Activated naive CD4-positive, alpha-beta T cell treated with anti-CD3 and anti-CD28 coated beads for 36 hours (primary cell): ENCODE results near the gene CFAP45. TPM values are rescaled to one million over a fixed set of nuclear protein-coding genes. Genes with fewer than 3 reads are reported as not detected.

Source experiments
- CTCF ChIA-PET: fragments of 350-600 bp; sonication (Branson Sonifier 250); formaldehyde crosslinking; loops from one replicate; lab custom pipeline; 2021; ENCODE audit warnings: antibody characterized with exemption; lab: Charles Lee
- DNase-seq: peaks from one replicate; pipeline ENCODE4 v3.0.0-alpha.2; 2020
- H3K27ac Mint-ChIP-seq: one replicate; pipeline ENCODE4 v1.8.0; 2021; ENCODE audit warnings: mild to moderate bottlenecking, mixed read lengths
- H3K27me3 Mint-ChIP-seq: one replicate; pipeline ENCODE4 v1.8.0; 2021; ENCODE audit warnings: low read depth, mixed read lengths
- H3K36me3 Mint-ChIP-seq: one replicate; pipeline ENCODE4 v1.8.0; 2021; ENCODE audit warnings: low read depth, mixed read lengths
- H3K4me1 Mint-ChIP-seq: one replicate; pipeline ENCODE4 v1.8.0; 2021; ENCODE audit warnings: low read depth, mixed read lengths
- H3K4me3 Mint-ChIP-seq: one replicate; pipeline ENCODE4 v1.8.0; 2021; ENCODE audit warnings: mild to moderate bottlenecking, moderate library complexity, mixed read lengths
- H3K9me3 Mint-ChIP-seq: one replicate; pipeline ENCODE4 v1.8.0; 2021; ENCODE audit warnings: mixed read lengths
- intact Hi-C: fragments of 100-400 bp; cut with micrococcal nuclease; formaldehyde crosslinking; loops from one replicate; pipeline ENCODE4 v1.15.1; 2023
- total RNA-seq, 2 experiments: library from RNA; stranded (reverse); gene quantifications; one replicate each; pipeline ENCODE4 v1.2.3, GENCODE V29; 2021

Gene CFAP45
- total RNA-seq, 2 experiments from 2014 or later: 2.1 to 2.6 TPM

DNA sequence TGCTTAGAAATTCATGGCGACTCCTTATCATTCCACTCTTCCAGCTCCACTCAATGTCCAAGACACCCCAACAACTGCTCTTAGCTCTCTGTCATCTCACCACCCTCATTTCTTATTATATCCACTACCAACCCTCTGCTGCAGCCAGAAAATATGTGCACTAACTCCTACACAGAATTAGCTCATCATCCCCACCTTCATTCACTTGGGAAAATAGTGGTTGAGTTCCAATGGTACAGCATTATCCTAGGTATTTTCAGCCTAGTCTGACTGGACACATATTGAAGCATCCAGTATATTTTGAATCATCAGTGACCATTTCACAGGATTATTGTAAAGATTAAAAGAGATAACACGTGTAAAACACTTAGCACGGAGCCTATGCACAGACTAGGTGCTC, 20.8 kb downstream of the CFAP45 start:
- H3K4me3 Mint-ChIP-seq: no peak overlapping the region
- H3K27ac Mint-ChIP-seq: no peak overlapping the region
- CTCF ChIA-PET: interaction anchor here (1.1 to 2.5 kb wide), 5 partner anchors 12 to 98 kb away, joined by 3 to 9 read pairs (median 4); partner anchors contain the start of gene DUSP23
- H3K36me3 Mint-ChIP-seq: no peaks in the 10 kb centered on the region
- no peaks in the 10 kb centered on the region for H3K4me1 Mint-ChIP-seq
- H3K27me3 Mint-ChIP-seq: no peaks in the 10 kb centered on the region
- H3K9me3 Mint-ChIP-seq: no peaks in the 10 kb centered on the region
- intact Hi-C loops: no loop called here
- DNase-seq: no peak

- Mint-ChIP-seq H3K4me1 (no peaks in the 10 kb centered on the region), H3K27ac (no peak overlapping the region), H3K9me3 (no peaks in the 10 kb centered on the region), H3K36me3 (no peaks in the 10 kb centered on the region), H3K27me3 (peaks cover 2% of the 10 kb centered on the region), H3K4me3 (no peak overlapping the region)
- intact Hi-C loops: no loop called here
- CTCF ChIA-PET: interaction anchor here (0.9 to 2.5 kb wide), 4 partner anchors 15 to 97 kb away, joined by 4 to 9 read pairs (median 5); partner anchors contain the start of gene DUSP23
- no peak for DNase-seq
Observed at GRCh38 chr1:159877695-159878444, 22.1 kb downstream of the CFAP45 start.

DNA sequence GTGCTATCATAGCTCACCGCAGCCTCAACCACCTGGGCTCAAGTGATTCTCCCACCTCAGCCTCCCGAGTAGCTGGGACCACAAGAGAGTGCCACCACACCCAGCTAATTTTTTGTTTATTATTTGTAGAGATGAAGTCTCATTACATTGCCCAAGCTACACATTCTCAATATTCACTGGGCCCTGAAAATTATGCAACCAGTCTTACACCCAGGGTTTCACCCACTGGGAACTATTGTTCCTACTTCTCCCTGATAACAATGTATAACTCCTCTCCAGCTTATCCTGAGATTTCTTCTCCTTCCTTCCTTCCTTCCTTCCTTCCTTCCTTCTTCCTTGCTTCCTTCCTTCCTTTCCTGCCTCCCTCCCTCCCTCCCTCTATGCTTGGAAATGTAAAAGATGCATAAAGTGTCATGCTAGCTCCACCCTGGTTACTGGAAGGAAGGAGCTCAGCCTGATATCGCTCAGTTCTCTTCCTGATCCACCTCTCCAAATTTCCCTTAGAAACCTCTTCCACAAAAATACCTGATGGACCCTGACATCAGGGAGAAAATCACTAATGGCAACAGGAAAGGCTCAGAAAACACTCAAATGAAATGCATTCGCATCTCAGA, 26.3 kb downstream of the CFAP45 start:
- intact Hi-C loops: no loop called here
- H3K27ac Mint-ChIP-seq: no peak overlapping the region
- H3K27me3 Mint-ChIP-seq: peaks cover 4% of the 10 kb centered on the region
- no peaks in the 10 kb centered on the region for H3K4me1 Mint-ChIP-seq
- no peak overlapping the region for H3K4me3 Mint-ChIP-seq
- no peaks in the 10 kb centered on the region for H3K9me3 Mint-ChIP-seq
- DNase-seq: no peak
- CTCF ChIA-PET: interaction anchor here (0.6 to 4.9 kb wide), 4 partner anchors 18 to 134 kb away, joined by 3 to 23 read pairs (median 4); no protein-coding TSS in a partner anchor
- H3K36me3 Mint-ChIP-seq: no peaks in the 10 kb centered on the region

GRCh38 chr1:159872891-159873290, 27.1 kb downstream of the CFAP45 start:
- Mint-ChIP-seq H3K27ac (no peak overlapping the region), H3K4me3 (no peak overlapping the region), H3K27me3 (peaks cover 4% of the 10 kb centered on the region), H3K9me3 (no peaks in the 10 kb centered on the region), H3K4me1 (no peaks in the 10 kb centered on the region), H3K36me3 (no peaks in the 10 kb centered on the region)
- intact Hi-C loops: no loop called here
- CTCF ChIA-PET: interaction anchor here (0.6 to 4.9 kb wide), 4 partner anchors 20 to 135 kb away, joined by 3 to 23 read pairs (median 4); no protein-coding TSS in a partner anchor
- DNase-seq: no peak

DNA sequence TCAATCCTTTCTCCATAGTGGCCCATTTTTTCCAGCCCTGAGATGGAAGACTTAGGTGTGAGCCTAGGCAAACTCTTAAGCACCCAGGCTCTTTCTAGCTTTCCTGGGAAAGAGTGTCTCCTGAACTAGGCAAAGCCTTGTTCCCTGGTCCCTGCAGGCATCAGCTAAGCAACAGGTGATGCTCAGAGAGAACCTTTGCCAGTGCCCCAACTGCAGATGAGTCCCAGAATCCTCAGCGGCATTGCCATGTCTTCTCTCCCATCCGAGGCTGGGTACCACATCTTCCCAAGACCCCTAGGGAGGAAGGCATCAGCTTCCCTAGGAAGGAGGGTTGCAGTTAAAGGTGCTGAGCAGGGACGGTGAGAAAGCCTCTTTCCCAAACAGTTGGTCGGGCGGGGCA, 29.3 kb downstream of the CFAP45 start:
- intact Hi-C loops: no loop called here
- Mint-ChIP-seq H3K9me3 (no peaks in the 10 kb centered on the region), H3K4me1 (peaks cover 12% of the 10 kb centered on the region), H3K27ac (no peak overlapping the region), H3K36me3 (no peaks in the 10 kb centered on the region), H3K27me3 (peaks cover 4% of the 10 kb centered on the region), H3K4me3 (no peak overlapping the region)
- CTCF ChIA-PET: interaction anchor here (4.9 kb wide), 1 partner anchor 72 kb away, joined by 23 read pairs; no protein-coding TSS in a partner anchor
- no peak for DNase-seq

- H3K4me3 Mint-ChIP-seq: no peak overlapping the region
- H3K27ac Mint-ChIP-seq: no peak overlapping the region
- CTCF ChIA-PET: interaction anchor here (0.8 to 1.0 kb wide), 2 partner anchors 23 to 71 kb away, joined by 3 read pairs; no protein-coding TSS in a partner anchor
- H3K27me3 Mint-ChIP-seq: peaks cover 4% of the 10 kb centered on the region
- no peak for DNase-seq
- intact Hi-C loops: no loop called here
- H3K9me3 Mint-ChIP-seq: no peaks in the 10 kb centered on the region
- peaks cover 12% of the 10 kb centered on the region for H3K4me1 Mint-ChIP-seq
- no peaks in the 10 kb centered on the region for H3K36me3 Mint-ChIP-seq
Observed at GRCh38 chr1:159869607-159870006, 30.4 kb downstream of the CFAP45 start.

- Mint-ChIP-seq H3K9me3 (no peaks in the 10 kb centered on the region), H3K27me3 (peaks cover 4% of the 10 kb centered on the region), H3K4me1 (peaks cover 12% of the 10 kb centered on the region), H3K36me3 (no peaks in the 10 kb centered on the region), H3K27ac (no peak overlapping the region), H3K4me3 (no peak overlapping the region)
- intact Hi-C loops: no loop called here
- CTCF ChIA-PET: interaction anchor here (0.8 to 1.0 kb wide), 3 partner anchors 23 to 70 kb away, joined by 3 read pairs; no protein-coding TSS in a partner anchor
- peak; percentile 21 for DNase-seq
Observed at GRCh38 chr1:159869173-159869572, 30.8 kb downstream of the CFAP45 start.

GRCh38 chr1:159868766-159869165, 31.2 kb downstream of the CFAP45 start:
- DNase-seq: no peak
- H3K4me1 Mint-ChIP-seq: peaks cover 12% of the 10 kb centered on the region
- no peak overlapping the region for H3K27ac Mint-ChIP-seq
- CTCF ChIA-PET: interaction anchor here (1.0 to 1.2 kb wide), 3 partner anchors 16 to 70 kb away, joined by 3 read pairs; no protein-coding TSS in a partner anchor
- no peak overlapping the region for H3K4me3 Mint-ChIP-seq
- no peaks in the 10 kb centered on the region for H3K9me3 Mint-ChIP-seq
- peaks cover 4% of the 10 kb centered on the region for H3K27me3 Mint-ChIP-seq
- H3K36me3 Mint-ChIP-seq: no peaks in the 10 kb centered on the region
- intact Hi-C loops: no loop called here

- DNase-seq: no peak
- H3K9me3 Mint-ChIP-seq: no peaks in the 10 kb centered on the region
- H3K4me3 Mint-ChIP-seq: no peak overlapping the region
- intact Hi-C loops: no loop called here
- CTCF ChIA-PET: interaction anchor here (1.2 to 1.6 kb wide), 2 partner anchors 15 to 138 kb away, joined by 3 read pairs; no protein-coding TSS in a partner anchor
- no peaks in the 10 kb centered on the region for H3K36me3 Mint-ChIP-seq
- peaks cover 12% of the 10 kb centered on the region for H3K4me1 Mint-ChIP-seq
- no peak overlapping the region for H3K27ac Mint-ChIP-seq
- H3K27me3 Mint-ChIP-seq: peaks cover 2% of the 10 kb centered on the region
Observed at GRCh38 chr1:159867664-159868026, 32.3 kb downstream of the CFAP45 start.

DNA sequence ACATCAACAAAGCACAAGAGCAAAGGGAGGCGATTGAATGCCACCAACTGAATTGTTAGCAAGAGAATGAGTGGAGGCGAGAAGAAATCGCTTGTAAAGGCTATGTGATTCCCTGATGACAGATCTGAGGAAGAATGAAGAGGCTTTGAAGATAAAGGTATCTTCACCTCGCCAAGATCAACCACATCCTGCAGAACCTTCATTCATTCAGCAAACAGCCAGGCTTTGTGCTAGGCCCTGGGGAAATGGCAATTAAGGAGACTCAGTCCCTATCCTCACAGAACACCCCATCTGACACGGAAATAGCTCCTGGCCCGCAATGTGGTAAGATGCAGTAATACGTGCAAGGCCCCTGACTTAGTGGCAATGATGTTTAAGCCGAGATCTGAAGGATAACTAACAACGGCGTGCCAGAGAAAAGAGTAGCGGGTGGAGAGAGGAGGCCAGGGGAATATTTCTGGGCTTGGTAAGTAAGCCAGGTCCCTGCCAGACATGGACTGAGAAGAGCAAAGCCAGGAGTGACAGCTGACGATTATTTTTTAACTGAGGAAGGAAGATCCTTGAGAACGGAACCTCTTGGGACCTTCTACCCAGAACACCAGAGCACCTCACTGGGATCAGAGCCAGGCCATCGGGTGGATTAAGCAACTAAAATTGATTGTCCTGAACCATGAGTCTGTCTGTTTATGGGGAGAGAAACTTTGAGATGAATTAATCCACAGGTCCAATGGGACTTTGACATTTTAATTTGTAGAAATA, 32.9 kb downstream of the CFAP45 start:
- Mint-ChIP-seq H3K4me3 (no peak overlapping the region), H3K9me3 (no peaks in the 10 kb centered on the region), H3K27ac (no peak overlapping the region), H3K4me1 (peaks cover 12% of the 10 kb centered on the region), H3K36me3 (no peaks in the 10 kb centered on the region), H3K27me3 (peaks cover 2% of the 10 kb centered on the region)
- CTCF ChIA-PET: interaction anchor here (1.6 kb wide), 1 partner anchor 139 kb away, joined by 3 read pairs; no protein-coding TSS in a partner anchor
- DNase-seq: no peak
- intact Hi-C loops: no loop called here

- H3K4me3 Mint-ChIP-seq: no peak overlapping the region
- intact Hi-C loops: no loop called here
- H3K27me3 Mint-ChIP-seq: no peaks in the 10 kb centered on the region
- H3K36me3 Mint-ChIP-seq: no peaks in the 10 kb centered on the region
- DNase-seq: no peak
- H3K27ac Mint-ChIP-seq: no peak overlapping the region
- no peaks in the 10 kb centered on the region for H3K9me3 Mint-ChIP-seq
- peaks cover 12% of the 10 kb centered on the region for H3K4me1 Mint-ChIP-seq
- CTCF ChIA-PET: interaction anchor here (1.6 kb wide), 1 partner anchor 140 kb away, joined by 3 read pairs; no protein-coding TSS in a partner anchor
Observed at GRCh38 chr1:159866066-159866465, 33.9 kb downstream of the CFAP45 start.

- Mint-ChIP-seq H3K4me3 (no peak overlapping the region), H3K9me3 (no peaks in the 10 kb centered on the region), H3K36me3 (no peaks in the 10 kb centered on the region), H3K27ac (no peak overlapping the region), H3K4me1 (peaks cover 12% of the 10 kb centered on the region), H3K27me3 (no peaks in the 10 kb centered on the region)
- CTCF ChIA-PET: interaction anchor here (1.2 kb wide), 1 partner anchor 26 kb away, joined by 3 read pairs; no protein-coding TSS in a partner anchor
- intact Hi-C loops: no loop called here
- no peak for DNase-seq
Observed at GRCh38 chr1:159864262-159864661, 35.7 kb downstream of the CFAP45 start.
